SK-N-SH (cell line): ENCODE measurements around the gene CD6.

Experiments used
- CTCF ChIP-seq: fragments of 200-600 bp; sonication (generic); IDR thresholded peaks from 2 replicates; pipeline ENCODE4 v1.6.1; 2017; ENCODE audit warnings: antibody characterized with exemption, mild to moderate bottlenecking, moderate library complexity
- EP300 ChIP-seq, 2 experiments: IDR thresholded peaks; 2 replicates each; pipeline versions ENCODE4 v1.4.0 to v1.6.1; 2012; ENCODE audit warnings: borderline replicate concordance in 1 of 2, low read depth in 1 of 2, low read length in 1 of 2
- NRF1 ChIP-seq: IDR thresholded peaks from 2 replicates; pipeline ENCODE4 v1.6.1; 2012; ENCODE audit warnings: low read depth, mild to moderate bottlenecking, low read length
- POLR2AphosphoS5 ChIP-seq: IDR thresholded peaks from 2 replicates; pipeline ENCODE4 v1.6.1; 2012; ENCODE audit warnings: low read depth, low read length
- RXRA ChIP-seq: IDR thresholded peaks from 2 replicates; pipeline ENCODE4 v1.4.0; 2012; ENCODE audit warnings: low read depth, mild to moderate bottlenecking, borderline replicate concordance
- TAF1 ChIP-seq: IDR thresholded peaks from 2 replicates; pipeline ENCODE4 v1.6.1; 2012; ENCODE audit warnings: low read depth, mild to moderate bottlenecking, low read length, moderate library complexity, borderline replicate concordance
- YY1 ChIP-seq: IDR thresholded peaks from 2 replicates; pipeline ENCODE4 v1.4.0; 2012; ENCODE audit warnings: low read depth, mild to moderate bottlenecking
- TF ChIP-seq, protein P1 (sequence below): IDR thresholded peaks from 2 replicates; pipeline ENCODE4 v1.4.0; 2012; ENCODE audit warnings: low read depth

GRCh38 chr11:60945295-60945667 is 26.2 kb upstream of the CD6 start:
- TF ChIP-seq, protein P1, sequence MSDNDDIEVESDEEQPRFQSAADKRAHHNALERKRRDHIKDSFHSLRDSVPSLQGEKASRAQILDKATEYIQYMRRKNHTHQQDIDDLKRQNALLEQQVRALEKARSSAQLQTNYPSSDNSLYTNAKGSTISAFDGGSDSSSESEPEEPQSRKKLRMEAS, result no peak
- no peak for TF ChIP-seq CTCF
- TF ChIP-seq POLR2AphosphoS5, result no peak
- no peak for TF ChIP-seq YY1
- TF ChIP-seq NRF1, result no peak
- TF ChIP-seq RXRA, result no peak
- no peak for TF ChIP-seq TAF1
- TF ChIP-seq EP300 (IDR thresholded peaks at IDR 0.05; ENCODE audit: borderline replicate concordance in 1 of 2, low read depth in 1 of 2, low read length in 1 of 2), result no peak
